IPS-20b (cell line): ENCODE data around the gene STRIP1.

Experiments used
- H3K27ac ChIP-seq: one replicate; pipeline ENCODE4 v1.5.1; 2013; ENCODE audit warnings: low read length
- H3K27me3 ChIP-seq: 2 replicates; pipeline ENCODE4 v1.6.1; 2013; ENCODE audit warnings: mild to moderate bottlenecking, low read length, inconsistent platforms; ENCODE audit not compliant: insufficient read depth
- H3K36me3 ChIP-seq: 2 replicates; pipeline ENCODE4 v1.6.1; 2013; ENCODE audit warnings: low read depth, mild to moderate bottlenecking, inconsistent platforms, low read length, moderate library complexity; ENCODE audit not compliant: insufficient read depth
- H3K4me1 ChIP-seq: 2 replicates; pipeline ENCODE4 v1.6.1; 2013; ENCODE audit warnings: mild to moderate bottlenecking, control low read depth, inconsistent platforms, low read length, moderate library complexity; ENCODE audit not compliant: insufficient read depth
- H3K4me3 ChIP-seq: 2 replicates; pipeline ENCODE4 v1.5.1; 2013; ENCODE audit warnings: mild to moderate bottlenecking, low read length, inconsistent platforms
- H3K9ac ChIP-seq: 2 replicates; pipeline ENCODE4 v1.6.1; 2013; ENCODE audit warnings: low read depth, mild to moderate bottlenecking, inconsistent platforms, low read length, moderate library complexity
- H3K9me3 ChIP-seq: 2 replicates; pipeline ENCODE4 v1.6.1; 2013; ENCODE audit warnings: mild to moderate bottlenecking, low read depth, low read length, inconsistent platforms; ENCODE audit not compliant: insufficient read depth

The STRIP1 gene

GRCh38 chr1:110055493-110056284 lies 21.3 kb downstream of the STRIP1 start:
- Histone ChIP-seq H3K9me3 (no peaks in the 10 kb centered on the region), H3K27me3 (no peaks in the 10 kb centered on the region), H3K27ac (no peak overlapping the region), H3K36me3 (peaks cover 81% of the 10 kb centered on the region), H3K9ac (no peak overlapping the region), H3K4me1 (no peaks in the 10 kb centered on the region), H3K4me3 (no peak overlapping the region)

GRCh38 chr1:110056285-110056683 lies 21.9 kb downstream of the STRIP1 start:
- H3K36me3 ChIP-seq = peaks cover 75% of the 10 kb centered on the region
- H3K27ac ChIP-seq = no peak overlapping the region
- H3K4me1 ChIP-seq = no peaks in the 10 kb centered on the region
- H3K9me3 ChIP-seq = no peaks in the 10 kb centered on the region
- no peak overlapping the region for H3K4me3 ChIP-seq
- H3K9ac ChIP-seq = no peak overlapping the region
- no peaks in the 10 kb centered on the region for H3K27me3 ChIP-seq

GRCh38 chr1:110056776-110057175 lies 22.4 kb downstream of the STRIP1 start:
- Histone ChIP-seq H3K27ac (no peak overlapping the region), H3K36me3 (peaks cover 71% of the 10 kb centered on the region), H3K4me1 (no peaks in the 10 kb centered on the region), H3K27me3 (no peaks in the 10 kb centered on the region), H3K9ac (no peak overlapping the region), H3K4me3 (no peak overlapping the region), H3K9me3 (no peaks in the 10 kb centered on the region)

GRCh38 chr1:110057963-110058518 lies 23.6 kb downstream of the STRIP1 start:
- H3K36me3 ChIP-seq = peaks cover 58% of the 10 kb centered on the region
- no peak overlapping the region for H3K9ac ChIP-seq
- no peaks in the 10 kb centered on the region for H3K27me3 ChIP-seq

GRCh38 chr1:110058591-110058990 lies 24.2 kb downstream of the STRIP1 start:
- no peaks in the 10 kb centered on the region for H3K4me1 ChIP-seq
- H3K36me3 ChIP-seq = peaks cover 52% of the 10 kb centered on the region
- no peak overlapping the region for H3K9ac ChIP-seq
- no peaks in the 10 kb centered on the region for H3K9me3 ChIP-seq
- H3K4me3 ChIP-seq = no peak overlapping the region
- H3K27me3 ChIP-seq = peaks cover 5% of the 10 kb centered on the region
- H3K27ac ChIP-seq = no peak overlapping the region

More at GRCh38 chr1:110057963-110058518, 23.6 kb downstream of the STRIP1 start:
- Histone ChIP-seq H3K27ac (no peak overlapping the region), H3K4me1 (no peaks in the 10 kb centered on the region), H3K9me3 (no peaks in the 10 kb centered on the region), H3K4me3 (no peak overlapping the region)

- H3K4me1 ChIP-seq = no peaks in the 10 kb centered on the region
- no peak overlapping the region for H3K27ac ChIP-seq
- H3K36me3 ChIP-seq = peaks cover 46% of the 10 kb centered on the region
- H3K9me3 ChIP-seq = no peaks in the 10 kb centered on the region
- H3K27me3 ChIP-seq = peaks cover 12% of the 10 kb centered on the region
- no peak overlapping the region for H3K9ac ChIP-seq
- H3K4me3 ChIP-seq = no peak overlapping the region
Measured at GRCh38 chr1:110059133-110059863, 24.9 kb downstream of the STRIP1 start.

GRCh38 chr1:110060034-110060661 lies 25.7 kb downstream of the STRIP1 start:
- no peaks in the 10 kb centered on the region for H3K9me3 ChIP-seq
- H3K27me3 ChIP-seq = peaks cover 20% of the 10 kb centered on the region
- no peaks in the 10 kb centered on the region for H3K4me1 ChIP-seq
- no peak overlapping the region for H3K4me3 ChIP-seq
- H3K9ac ChIP-seq = no peak overlapping the region
- H3K36me3 ChIP-seq = peaks cover 38% of the 10 kb centered on the region
- H3K27ac ChIP-seq = no peak overlapping the region

GRCh38 chr1:110060662-110061060 lies 26.2 kb downstream of the STRIP1 start:
- H3K36me3 ChIP-seq = peaks cover 33% of the 10 kb centered on the region
- no peak overlapping the region for H3K9ac ChIP-seq
- H3K27ac ChIP-seq = no peak overlapping the region
- no peaks in the 10 kb centered on the region for H3K9me3 ChIP-seq
- H3K4me3 ChIP-seq = no peak overlapping the region
- H3K4me1 ChIP-seq = no peaks in the 10 kb centered on the region
- peaks cover 25% of the 10 kb centered on the region for H3K27me3 ChIP-seq

GRCh38 chr1:110061341-110061740 lies 26.9 kb downstream of the STRIP1 start:
- Histone ChIP-seq H3K9me3 (no peaks in the 10 kb centered on the region), H3K27me3 (peaks cover 32% of the 10 kb centered on the region), H3K4me3 (no peak overlapping the region), H3K36me3 (peaks cover 26% of the 10 kb centered on the region), H3K9ac (no peak overlapping the region), H3K4me1 (no peaks in the 10 kb centered on the region), H3K27ac (no peak overlapping the region)

- no peaks in the 10 kb centered on the region for H3K4me1 ChIP-seq
- H3K36me3 ChIP-seq = peaks cover 13% of the 10 kb centered on the region
- peaks cover 45% of the 10 kb centered on the region for H3K27me3 ChIP-seq
- no peak overlapping the region for H3K9ac ChIP-seq
- no peak overlapping the region for H3K27ac ChIP-seq
- H3K9me3 ChIP-seq = no peaks in the 10 kb centered on the region
- H3K4me3 ChIP-seq = no peak overlapping the region
Measured at GRCh38 chr1:110062612-110063011, 28.2 kb downstream of the STRIP1 start.

- Histone ChIP-seq H3K4me3 (no peak overlapping the region), H3K27ac (no peak overlapping the region), H3K36me3 (peaks cover 2% of the 10 kb centered on the region), H3K9ac (no peak overlapping the region), H3K9me3 (no peaks in the 10 kb centered on the region; the same call in 1 of the 2 replicates), H3K4me1 (no peaks in the 10 kb centered on the region), H3K27me3 (peaks cover 56% of the 10 kb centered on the region)
Measured at GRCh38 chr1:110063781-110064180, 29.4 kb downstream of the STRIP1 start.
